Osteocyte (in vitro differentiated cells): ENCODE data around the gene EGR4. TPM values are rescaled to one million over a fixed set of nuclear protein-coding genes. Genes with fewer than 3 reads are reported as not detected.

Experiments used
- DNase-seq: peaks from one replicate; pipeline ENCODE4 v3.0.0; 2021; ENCODE audit warnings: mixed read lengths; ENCODE audit not compliant: unreplicated experiment; ENCODE audit errors: extremely low spot score
- H3K27ac Mint-ChIP-seq: one replicate; pipeline ENCODE4 v1.8.0; 2021; ENCODE audit warnings: mild to moderate bottlenecking, mixed read lengths; ENCODE audit not compliant: unreplicated experiment
- H3K27me3 Mint-ChIP-seq: one replicate; pipeline ENCODE4 v1.8.0; 2021; ENCODE audit warnings: mixed read lengths; ENCODE audit not compliant: unreplicated experiment
- H3K36me3 Mint-ChIP-seq: one replicate; pipeline ENCODE4 v1.8.0; 2021; ENCODE audit warnings: mixed read lengths; ENCODE audit not compliant: unreplicated experiment
- H3K4me1 Mint-ChIP-seq: one replicate; pipeline ENCODE4 v1.8.0; 2021; ENCODE audit warnings: mixed read lengths; ENCODE audit not compliant: unreplicated experiment
- H3K4me3 Mint-ChIP-seq: one replicate; pipeline ENCODE4 v1.8.0; 2021; ENCODE audit warnings: mild to moderate bottlenecking, moderate library complexity, mixed read lengths; ENCODE audit not compliant: unreplicated experiment
- H3K9me3 Mint-ChIP-seq: one replicate; pipeline ENCODE4 v1.8.0; 2021; ENCODE audit warnings: mixed read lengths; ENCODE audit not compliant: unreplicated experiment
- long read RNA-seq: library from polyadenylated mRNA; unstranded; transcript quantifications from one replicate; pipeline ENCODE4 v2.0.0, GENCODE V29; 2021
- total RNA-seq: library from RNA; stranded (reverse); gene quantifications from 2 replicates; pipeline ENCODE4 v1.2.1, GENCODE V29; 2021
- TF ChIP-seq, protein P1 (sequence below): fragments of 200-600 bp; sonication (generic); IDR thresholded peaks from 2 replicates; pipeline ENCODE4 v1.5.0; 2021; ENCODE audit warnings: antibody characterized with exemption, mild to moderate bottlenecking, moderate library complexity

Gene EGR4
- not detected in 2 replicates for total RNA-seq
- long read RNA-seq: 0 reads

DNA sequence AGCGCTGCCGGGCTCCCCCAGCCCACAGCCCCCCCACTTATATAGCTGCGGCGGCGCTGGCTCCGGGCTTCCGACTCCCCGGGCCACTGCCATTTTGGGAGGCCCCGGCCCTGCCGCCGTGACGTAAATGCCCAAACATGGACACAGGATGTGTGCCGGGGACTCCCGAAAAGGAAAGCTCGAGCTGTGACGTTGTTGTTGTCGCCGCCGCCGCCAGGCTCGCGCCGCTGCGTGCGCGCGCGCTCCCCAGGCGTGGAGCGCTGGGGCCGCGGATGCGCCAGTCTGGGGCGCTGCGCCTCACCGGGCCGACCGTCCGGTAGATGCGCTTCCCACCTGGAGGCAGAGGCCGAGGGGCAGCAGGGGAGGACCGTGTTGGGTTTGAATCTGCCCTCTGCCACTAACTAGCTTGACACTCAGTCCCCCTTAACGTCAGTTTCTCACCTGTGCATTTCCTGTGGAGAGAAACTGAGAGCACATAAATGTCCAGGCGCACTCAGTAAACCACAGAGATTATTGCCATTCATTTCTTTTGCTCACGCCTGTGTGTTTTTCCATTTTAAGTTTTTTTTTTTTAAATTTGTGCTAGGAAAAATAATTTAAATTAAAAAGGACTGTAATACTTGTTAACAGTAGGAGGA, at the start of gene EGR4:
TSS of gene EGR4 (minus strand) at position 15 of the 638 bp plus-strand sequence. CDS start 231 bp downstream, outside the sequence.
- Mint-ChIP-seq H3K36me3 (no peaks in the 10 kb centered on the region), H3K4me1 (peaks cover 10% of the 10 kb centered on the region), H3K27ac (no peak within 1 kb of the TSS), H3K4me3 (peak within 1 kb of the TSS; percentile 51), H3K27me3 (peaks cover 87% of the 10 kb centered on the region), H3K9me3 (no peaks in the 10 kb centered on the region)
- TF ChIP-seq, protein P1, sequence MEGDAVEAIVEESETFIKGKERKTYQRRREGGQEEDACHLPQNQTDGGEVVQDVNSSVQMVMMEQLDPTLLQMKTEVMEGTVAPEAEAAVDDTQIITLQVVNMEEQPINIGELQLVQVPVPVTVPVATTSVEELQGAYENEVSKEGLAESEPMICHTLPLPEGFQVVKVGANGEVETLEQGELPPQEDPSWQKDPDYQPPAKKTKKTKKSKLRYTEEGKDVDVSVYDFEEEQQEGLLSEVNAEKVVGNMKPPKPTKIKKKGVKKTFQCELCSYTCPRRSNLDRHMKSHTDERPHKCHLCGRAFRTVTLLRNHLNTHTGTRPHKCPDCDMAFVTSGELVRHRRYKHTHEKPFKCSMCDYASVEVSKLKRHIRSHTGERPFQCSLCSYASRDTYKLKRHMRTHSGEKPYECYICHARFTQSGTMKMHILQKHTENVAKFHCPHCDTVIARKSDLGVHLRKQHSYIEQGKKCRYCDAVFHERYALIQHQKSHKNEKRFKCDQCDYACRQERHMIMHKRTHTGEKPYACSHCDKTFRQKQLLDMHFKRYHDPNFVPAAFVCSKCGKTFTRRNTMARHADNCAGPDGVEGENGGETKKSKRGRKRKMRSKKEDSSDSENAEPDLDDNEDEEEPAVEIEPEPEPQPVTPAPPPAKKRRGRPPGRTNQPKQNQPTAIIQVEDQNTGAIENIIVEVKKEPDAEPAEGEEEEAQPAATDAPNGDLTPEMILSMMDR: no peak
- no peak for DNase-seq

GRCh38 chr2:73341039-73341438, 47.7 kb upstream of the EGR4 start:
- no peaks in the 10 kb centered on the region for H3K9me3 Mint-ChIP-seq
- no peaks in the 10 kb centered on the region for H3K36me3 Mint-ChIP-seq
- no peaks in the 10 kb centered on the region for H3K4me1 Mint-ChIP-seq
- TF ChIP-seq, protein P1: no peak
- H3K27ac Mint-ChIP-seq: no peak overlapping the region
- H3K4me3 Mint-ChIP-seq: no peak overlapping the region
- peaks cover 36% of the 10 kb centered on the region for H3K27me3 Mint-ChIP-seq
- DNase-seq: no peak

GRCh38 chr2:73339201-73339600, 45.9 kb upstream of the EGR4 start:
- TF ChIP-seq, protein P1: no peak
- Mint-ChIP-seq H3K27me3 (peaks cover 33% of the 10 kb centered on the region), H3K27ac (no peak overlapping the region), H3K4me3 (no peak overlapping the region), H3K36me3 (no peaks in the 10 kb centered on the region), H3K9me3 (peaks cover 8% of the 10 kb centered on the region), H3K4me1 (no peaks in the 10 kb centered on the region)
- no peak for DNase-seq

GRCh38 chr2:73337828-73338227, 44.5 kb upstream of the EGR4 start:
- Mint-ChIP-seq H3K9me3 (peaks cover 10% of the 10 kb centered on the region), H3K36me3 (no peaks in the 10 kb centered on the region), H3K4me1 (no peaks in the 10 kb centered on the region), H3K27ac (no peak overlapping the region), H3K4me3 (no peak overlapping the region), H3K27me3 (peaks cover 45% of the 10 kb centered on the region)
- TF ChIP-seq, protein P1: no peak
- no peak for DNase-seq

- Mint-ChIP-seq H3K36me3 (no peaks in the 10 kb centered on the region), H3K27me3 (peaks cover 61% of the 10 kb centered on the region), H3K4me3 (no peak overlapping the region), H3K9me3 (peaks cover 10% of the 10 kb centered on the region), H3K4me1 (no peaks in the 10 kb centered on the region), H3K27ac (no peak overlapping the region)
- no peak for DNase-seq
- TF ChIP-seq, protein P1: no peak
Observed at GRCh38 chr2:73334620-73335019, 41.3 kb upstream of the EGR4 start.
